ENCODE data around the gene ITGAX.

- TF ChIP-seq CTCF (IDR thresholded peaks at IDR 0.05) (no peak), EP300 (IDR thresholded peaks at IDR 0.05; ENCODE audit: borderline replicate concordance in 1 of 2, low read depth in 1 of 2, low read length in 1 of 2) (no peak), POLR2AphosphoS5 (IDR thresholded peaks at IDR 0.05; ENCODE audit: low read depth, low read length) (no peak), MXI1 (IDR thresholded peaks at IDR 0.05; ENCODE audit: low read depth, low read length) (no peak), TAF1 (IDR thresholded peaks at IDR 0.05; ENCODE audit: borderline replicate concordance, low read depth, low read length) (no peak), JUND (IDR thresholded peaks at IDR 0.05) (no peak), NRF1 (IDR thresholded peaks at IDR 0.05; ENCODE audit: low read depth, low read length) (no peak), EZH2phosphoT487 (IDR thresholded peaks at IDR 0.05; ENCODE audit: borderline replicate concordance, low read depth) (no peak), NFIC (IDR thresholded peaks at IDR 0.05; ENCODE audit: borderline replicate concordance) (no peak), FOXJ3 (CRISPR knock-in tag; IDR thresholded peaks at IDR 0.05) (no peak), SIN3A (IDR thresholded peaks at IDR 0.05; ENCODE audit: borderline replicate concordance, low read depth, low read length) (no peak), SMC3 (IDR thresholded peaks at IDR 0.05; ENCODE audit: low read depth, low read length) (no peak)
- TF ChIP-seq, protein P1, sequence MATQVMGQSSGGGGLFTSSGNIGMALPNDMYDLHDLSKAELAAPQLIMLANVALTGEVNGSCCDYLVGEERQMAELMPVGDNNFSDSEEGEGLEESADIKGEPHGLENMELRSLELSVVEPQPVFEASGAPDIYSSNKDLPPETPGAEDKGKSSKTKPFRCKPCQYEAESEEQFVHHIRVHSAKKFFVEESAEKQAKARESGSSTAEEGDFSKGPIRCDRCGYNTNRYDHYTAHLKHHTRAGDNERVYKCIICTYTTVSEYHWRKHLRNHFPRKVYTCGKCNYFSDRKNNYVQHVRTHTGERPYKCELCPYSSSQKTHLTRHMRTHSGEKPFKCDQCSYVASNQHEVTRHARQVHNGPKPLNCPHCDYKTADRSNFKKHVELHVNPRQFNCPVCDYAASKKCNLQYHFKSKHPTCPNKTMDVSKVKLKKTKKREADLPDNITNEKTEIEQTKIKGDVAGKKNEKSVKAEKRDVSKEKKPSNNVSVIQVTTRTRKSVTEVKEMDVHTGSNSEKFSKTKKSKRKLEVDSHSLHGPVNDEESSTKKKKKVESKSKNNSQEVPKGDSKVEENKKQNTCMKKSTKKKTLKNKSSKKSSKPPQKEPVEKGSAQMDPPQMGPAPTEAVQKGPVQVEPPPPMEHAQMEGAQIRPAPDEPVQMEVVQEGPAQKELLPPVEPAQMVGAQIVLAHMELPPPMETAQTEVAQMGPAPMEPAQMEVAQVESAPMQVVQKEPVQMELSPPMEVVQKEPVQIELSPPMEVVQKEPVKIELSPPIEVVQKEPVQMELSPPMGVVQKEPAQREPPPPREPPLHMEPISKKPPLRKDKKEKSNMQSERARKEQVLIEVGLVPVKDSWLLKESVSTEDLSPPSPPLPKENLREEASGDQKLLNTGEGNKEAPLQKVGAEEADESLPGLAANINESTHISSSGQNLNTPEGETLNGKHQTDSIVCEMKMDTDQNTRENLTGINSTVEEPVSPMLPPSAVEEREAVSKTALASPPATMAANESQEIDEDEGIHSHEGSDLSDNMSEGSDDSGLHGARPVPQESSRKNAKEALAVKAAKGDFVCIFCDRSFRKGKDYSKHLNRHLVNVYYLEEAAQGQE (IDR thresholded peaks at IDR 0.05; ENCODE audit: low read depth, low read length), result no peak
- TF ChIP-seq, protein P2, sequence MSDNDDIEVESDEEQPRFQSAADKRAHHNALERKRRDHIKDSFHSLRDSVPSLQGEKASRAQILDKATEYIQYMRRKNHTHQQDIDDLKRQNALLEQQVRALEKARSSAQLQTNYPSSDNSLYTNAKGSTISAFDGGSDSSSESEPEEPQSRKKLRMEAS (IDR thresholded peaks at IDR 0.05; ENCODE audit: low read depth), result no peak; the same call in 1 of the 2 replicates
Measured at GRCh38 chr16:31403590-31404352, 48.8 kb downstream of the ITGAX start.

Measured in SK-N-SH (cell line).